ENCODE results near the gene PPME1. TPM values are rescaled to one million over a fixed set of nuclear protein-coding genes. Genes with fewer than 3 reads are reported as not detected.
"Not testable (repeated sequence)": the region's sequence is repeated elsewhere in the genome, so short reads cannot be mapped to it uniquely, and the experiment has no call there.

The PPME1 gene
- total RNA-seq (27.1 TPM), polyA plus RNA-seq (ENCODE audit: insufficient read depth in 1 of 8, insufficient read length in 8 of 8, low replicate concordance in 1 of 8) (10 to 100 TPM; 40.3 to 48.1 (median 44.0) TPM)
- long read RNA-seq, donor 1, transcript PPME1-201 (14 exons, 2,677 nt), result major isoform, 5 of 5 reads
- long read RNA-seq, donor 1, partial matches to known transcripts, result 0 of 5 reads
- long read RNA-seq, donor 1, other reads (novel, unspliced or antisense), result 0 of 5 reads
- long read RNA-seq, donor 2, partial matches to known transcripts, result 0 of 1 reads
- long read RNA-seq, donor 2, other reads (novel, unspliced or antisense), result 0 of 1 reads
- long read RNA-seq, donor 3, full-length matches to known transcripts, result 13 of 13 reads
- long read RNA-seq, donor 3, partial matches to known transcripts, result 0 of 13 reads
- long read RNA-seq, donor 3, other reads (novel, unspliced or antisense), result 0 of 13 reads
- long read RNA-seq, donor 4, partial matches to known transcripts, result 10 of 14 reads
- long read RNA-seq, donor 4, other reads (novel, unspliced or antisense), result 0 of 14 reads
- long read RNA-seq, donor 5, full-length matches to known transcripts, result 15 of 20 reads
- long read RNA-seq, donor 5, partial matches to known transcripts, result 0 of 20 reads
- long read RNA-seq, donor 5, other reads (novel, unspliced or antisense), result 5 of 20 reads
- long read RNA-seq, donor 6, transcript PPME1-201 (14 exons, 2,677 nt), result major isoform, 14 of 14 reads
- long read RNA-seq, donor 6, partial matches to known transcripts, result 0 of 14 reads
- long read RNA-seq, donor 6, other reads (novel, unspliced or antisense), result 0 of 14 reads
- long read RNA-seq, donor 7, transcript PPME1-201 (14 exons, 2,677 nt), result major isoform, 10 of 10 reads
- long read RNA-seq, donor 7, partial matches to known transcripts, result 0 of 10 reads
- long read RNA-seq, donor 7, other reads (novel, unspliced or antisense), result 0 of 10 reads
- long read RNA-seq, donor 8, transcript PPME1-201 (14 exons, 2,677 nt), result major isoform, 5 of 5 reads
- long read RNA-seq, donor 8, partial matches to known transcripts, result 0 of 5 reads
- long read RNA-seq, donor 8, other reads (novel, unspliced or antisense), result 0 of 5 reads
- long read RNA-seq, donor 9, transcript PPME1-201 (14 exons, 2,677 nt), result major isoform, 5 of 5 reads
- long read RNA-seq, donor 9, partial matches to known transcripts, result 0 of 5 reads
- long read RNA-seq, donor 9, other reads (novel, unspliced or antisense), result 0 of 5 reads
- long read RNA-seq, donor 10, full-length matches to known transcripts, result 9 of 9 reads
- long read RNA-seq, donor 10, partial matches to known transcripts, result 0 of 9 reads
- long read RNA-seq, donor 10, other reads (novel, unspliced or antisense), result 0 of 9 reads
- long read RNA-seq, donor 11, partial matches to known transcripts, result 0 of 5 reads
- long read RNA-seq, donor 11, other reads (novel, unspliced or antisense), result 0 of 5 reads

- peaks cover 6% of the 10 kb centered on the region for H3K36me3 ChIP-seq (ENCODE audit: control insufficient read depth, insufficient read depth, low read length)
- H3K27ac ChIP-seq (ENCODE audit: low read length), result peak within 1 kb of the TSS; percentile 94
- WGBS (ENCODE audit: insufficient coverage), result 0% methylated on average over 62 of the region's 68 CpGs
- no peaks in the 10 kb centered on the region for H3K27me3 ChIP-seq (ENCODE audit: control insufficient read depth, insufficient read depth, low read length)
- H3K9me3 ChIP-seq (replicated peaks; ENCODE audit: control insufficient read depth, low read depth, low read length), result no peaks in the 10 kb centered on the region
- H3K4me3 ChIP-seq (ENCODE audit: low read length), result peak within 1 kb of the TSS; percentile 93
- peak; percentile 100 for DNase-seq
- peaks cover 9% of the 10 kb centered on the region for H3K4me1 ChIP-seq (ENCODE audit: control insufficient read depth, insufficient read depth, low read length)
Measured at GRCh38 chr11:74170694-74171629, at the start of gene PPME1, which contains the start of gene C2CD3. Gene PPME1, plus strand, starts transcription at chr11:74171289. Its CDS starts 133 bp downstream, at chr11:74171422. Gene C2CD3, minus strand, starts transcription at chr11:74171002. Its CDS starts 210 bp downstream, at chr11:74170792.

GRCh38 chr11:74121804-74122203 lies 49.3 kb upstream of the PPME1 start:
- H3K4me1 ChIP-seq (ENCODE audit: control insufficient read depth, insufficient read depth, low read length), result no peaks in the 10 kb centered on the region
- H3K36me3 ChIP-seq (ENCODE audit: control insufficient read depth, insufficient read depth, low read length), result peaks cover 14% of the 10 kb centered on the region
- H3K27ac ChIP-seq (ENCODE audit: low read length), result no peak overlapping the region
- no peak overlapping the region for H3K4me3 ChIP-seq (ENCODE audit: low read length)
- WGBS (ENCODE audit: insufficient coverage), result 82% methylated on average over 5 of the region's 5 CpGs
- DNase-seq, result no peak
- H3K27me3 ChIP-seq (ENCODE audit: control insufficient read depth, insufficient read depth, low read length), result no peaks in the 10 kb centered on the region
- no peaks in the 10 kb centered on the region for H3K9me3 ChIP-seq (replicated peaks; ENCODE audit: control insufficient read depth, low read depth, low read length)

GRCh38 chr11:74123008-74123448 lies 48.1 kb upstream of the PPME1 start:
- Histone ChIP-seq H3K27me3 (ENCODE audit: control insufficient read depth, insufficient read depth, low read length) (no peaks in the 10 kb centered on the region), H3K36me3 (ENCODE audit: control insufficient read depth, insufficient read depth, low read length) (peaks cover 13% of the 10 kb centered on the region), H3K4me1 (ENCODE audit: control insufficient read depth, insufficient read depth, low read length) (no peaks in the 10 kb centered on the region), H3K27ac (ENCODE audit: low read length) (no peak overlapping the region), H3K9me3 (replicated peaks; ENCODE audit: control insufficient read depth, low read depth, low read length) (no peaks in the 10 kb centered on the region), H3K4me3 (ENCODE audit: low read length) (no peak overlapping the region)
- no peak for DNase-seq

DNA sequence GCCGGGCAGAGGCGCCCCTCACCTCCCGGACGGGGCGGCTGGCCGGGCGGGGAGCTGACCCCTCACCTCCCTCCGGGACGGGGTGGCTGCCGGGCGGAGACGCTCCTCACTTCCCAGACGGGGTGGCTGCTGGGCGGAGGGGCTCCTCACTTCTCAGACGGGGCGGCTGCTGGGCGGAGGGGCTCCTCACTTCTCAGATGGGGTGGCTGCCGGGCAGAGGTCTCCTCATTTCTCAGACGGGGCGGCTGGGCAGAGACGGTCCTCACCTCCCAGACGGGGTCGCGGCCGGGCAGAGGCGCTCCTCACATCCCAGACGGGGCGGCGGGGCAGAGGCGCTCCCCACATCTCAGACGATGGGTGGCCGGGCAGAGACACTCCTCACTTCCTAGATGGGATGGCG lies 42.0 kb upstream of the PPME1 start:
- H3K27ac ChIP-seq (ENCODE audit: low read length), result not testable (repeated sequence)

GRCh38 chr11:74132833-74133232 lies 38.3 kb upstream of the PPME1 start:
- Histone ChIP-seq H3K36me3 (ENCODE audit: control insufficient read depth, insufficient read depth, low read length) (peaks cover 22% of the 10 kb centered on the region), H3K4me1 (ENCODE audit: control insufficient read depth, insufficient read depth, low read length) (no peaks in the 10 kb centered on the region), H3K4me3 (ENCODE audit: low read length) (no peak overlapping the region), H3K27ac (ENCODE audit: low read length) (no peak overlapping the region), H3K9me3 (replicated peaks; ENCODE audit: control insufficient read depth, low read depth, low read length) (no peaks in the 10 kb centered on the region), H3K27me3 (ENCODE audit: control insufficient read depth, insufficient read depth, low read length) (no peaks in the 10 kb centered on the region)
- no CpG with 5 or more reads among the region's 3 CpGs for WGBS (ENCODE audit: insufficient coverage)
- DNase-seq, result no peak

More for the DNA sequence above, 42.0 kb upstream of the PPME1 start:
- not testable (repeated sequence) for H3K9me3 ChIP-seq (replicated peaks; ENCODE audit: control insufficient read depth, low read depth, low read length); H3K4me3 ChIP-seq (ENCODE audit: low read length); H3K4me1 ChIP-seq (ENCODE audit: control insufficient read depth, insufficient read depth, low read length); H3K27me3 ChIP-seq (ENCODE audit: control insufficient read depth, insufficient read depth, low read length); DNase-seq
- peaks cover 12% of the 10 kb centered on the region for H3K36me3 ChIP-seq (ENCODE audit: control insufficient read depth, insufficient read depth, low read length)
- WGBS (ENCODE audit: insufficient coverage), result 95% methylated on average over 14 of the region's 33 CpGs

DNA sequence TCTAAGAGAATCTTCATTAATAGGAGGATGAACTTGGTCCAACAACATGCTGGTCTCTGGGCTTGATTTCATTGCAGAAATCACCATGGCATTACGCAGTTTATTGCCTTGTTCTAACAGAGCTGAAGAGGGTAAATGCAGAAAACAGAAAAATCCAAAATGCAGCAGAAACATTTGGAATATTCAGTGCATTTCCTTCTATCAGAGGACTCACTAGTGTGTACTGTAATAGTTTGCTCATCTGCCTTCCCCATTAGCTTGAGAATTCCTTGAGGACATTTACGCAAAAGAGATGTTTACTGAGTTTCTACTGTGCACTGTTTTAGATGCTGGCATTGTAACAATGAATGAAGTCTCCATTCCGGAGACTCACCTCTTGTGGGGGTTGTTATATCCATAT lies 37.7 kb upstream of the PPME1 start:
- no peaks in the 10 kb centered on the region for H3K4me1 ChIP-seq (ENCODE audit: control insufficient read depth, insufficient read depth, low read length)
- H3K9me3 ChIP-seq (replicated peaks; ENCODE audit: control insufficient read depth, low read depth, low read length), result no peaks in the 10 kb centered on the region
- peaks cover 22% of the 10 kb centered on the region for H3K36me3 ChIP-seq (ENCODE audit: control insufficient read depth, insufficient read depth, low read length)
- no peaks in the 10 kb centered on the region for H3K27me3 ChIP-seq (ENCODE audit: control insufficient read depth, insufficient read depth, low read length)
- no peak overlapping the region for H3K27ac ChIP-seq (ENCODE audit: low read length)
- H3K4me3 ChIP-seq (ENCODE audit: low read length), result no peak overlapping the region
- peak; percentile 69 for DNase-seq
- WGBS (ENCODE audit: insufficient coverage), result no CpG with 5 or more reads among the region's 3 CpGs

DNA sequence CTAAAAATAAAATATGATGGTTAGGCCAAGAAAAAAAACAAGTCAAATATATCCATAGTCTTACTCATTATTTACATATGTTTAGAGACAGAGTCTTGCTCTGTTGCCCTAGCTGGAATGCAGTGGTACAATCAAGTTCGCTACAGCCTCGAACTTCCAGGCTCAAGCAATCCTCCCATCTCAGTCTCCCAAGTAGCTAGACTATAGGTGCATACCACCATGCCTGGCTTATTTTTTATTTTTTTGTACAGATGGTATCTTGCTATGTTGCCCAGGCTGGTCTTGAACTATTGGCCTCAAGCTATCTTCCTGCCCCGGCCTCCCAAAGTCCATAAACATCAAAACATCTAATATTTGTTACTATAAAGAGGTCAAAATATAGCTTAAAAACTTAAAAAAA lies 36.4 kb upstream of the PPME1 start:
- H3K4me1 ChIP-seq (ENCODE audit: control insufficient read depth, insufficient read depth, low read length), result peaks cover 7% of the 10 kb centered on the region
- no peaks in the 10 kb centered on the region for H3K9me3 ChIP-seq (replicated peaks; ENCODE audit: control insufficient read depth, low read depth, low read length)
- H3K4me3 ChIP-seq (ENCODE audit: low read length), result no peak overlapping the region
- WGBS (ENCODE audit: insufficient coverage), result no CpG with 5 or more reads among the region's 3 CpGs
- no peak for DNase-seq
- H3K27me3 ChIP-seq (ENCODE audit: control insufficient read depth, insufficient read depth, low read length), result no peaks in the 10 kb centered on the region
- no peak overlapping the region for H3K27ac ChIP-seq (ENCODE audit: low read length)
- peaks cover 24% of the 10 kb centered on the region for H3K36me3 ChIP-seq (ENCODE audit: control insufficient read depth, insufficient read depth, low read length)

GRCh38 chr11:74135127-74135840 lies 35.8 kb upstream of the PPME1 start:
- H3K27ac ChIP-seq (ENCODE audit: low read length), result no peak overlapping the region

More at GRCh38 chr11:74135127-74135840, 35.8 kb upstream of the PPME1 start:
- H3K9me3 ChIP-seq (replicated peaks; ENCODE audit: control insufficient read depth, low read depth, low read length), result no peaks in the 10 kb centered on the region
- no peak overlapping the region for H3K4me3 ChIP-seq (ENCODE audit: low read length)
- H3K27me3 ChIP-seq (ENCODE audit: control insufficient read depth, insufficient read depth, low read length), result no peaks in the 10 kb centered on the region
- WGBS (ENCODE audit: insufficient coverage), result no CpG with 5 or more reads among the region's 3 CpGs
- H3K36me3 ChIP-seq (ENCODE audit: control insufficient read depth, insufficient read depth, low read length), result peaks cover 24% of the 10 kb centered on the region
- DNase-seq, result no peak
- peaks cover 7% of the 10 kb centered on the region for H3K4me1 ChIP-seq (ENCODE audit: control insufficient read depth, insufficient read depth, low read length)

Data from muscle of leg (tissue), 16 donors.